Erythroblast (primary cell): ENCODE results near the gene CIZ1.

ENCODE experiments used
- GATA1 ChIP-seq: IDR thresholded peaks from 2 replicates; pipeline ENCODE4 v1.6.1; 2011; ENCODE audit warnings: low read depth, mild to moderate bottlenecking, control low read depth, low read length, moderate library complexity
- POLR2A ChIP-seq: IDR thresholded peaks from 2 replicates; pipeline ENCODE4 v1.6.1; 2011; ENCODE audit warnings: mild to moderate bottlenecking, low read length

GRCh38 chr9:128182893-128183588, 8.3 kb downstream of the CIZ1 start:
- TF ChIP-seq POLR2A (no peak), GATA1 (no peak)
